Skin epidermis (tissue), 12 donors: ENCODE results near the gene PCNT.

Experiments used
- H3K27ac ChIP-seq, 21 experiments: fragments of 200-600 bp; sonication (generic) in 11 of 21; one replicate each; pipeline ENCODE4 v1.5.0; 2020; ENCODE audit warnings: mild to moderate bottlenecking in 3 of 21, inconsistent platforms in 2 of 21, moderate library complexity in 2 of 21
- H3K4me3 ChIP-seq, 7 experiments: fragments of 200-600 bp; sonication (generic) in 2 of 7; one replicate each; pipeline ENCODE4 v1.5.0; 2020; ENCODE audit warnings: inconsistent platforms in 2 of 7, mild to moderate bottlenecking in 2 of 7, moderate library complexity in 1 of 7

The PCNT gene

GRCh38 chr21:46420241-46421190 lies 96.6 kb downstream of the PCNT start:
- no peak overlapping the region for H3K4me3 ChIP-seq
- H3K27ac ChIP-seq, result no peak overlapping the region

GRCh38 chr21:46421191-46421750 lies 97.3 kb downstream of the PCNT start:
- Histone ChIP-seq H3K27ac (no peak overlapping the region), H3K4me3 (no peak overlapping the region)

- Histone ChIP-seq H3K4me3 (no peak overlapping the region), H3K27ac (no peak overlapping the region)
These were observed 98.0 kb downstream of the PCNT start for GRCh38 chr21:46421756-46422555.

GRCh38 chr21:46422636-46423241 lies 98.8 kb downstream of the PCNT start:
- H3K27ac ChIP-seq, result no peak overlapping the region
- no peak overlapping the region for H3K4me3 ChIP-seq

GRCh38 chr21:46423546-46424038 lies 99.6 kb downstream of the PCNT start:
- Histone ChIP-seq H3K27ac (peak overlapping the region in 4 of 21 experiments; percentile 43 to 73 (median 58)), H3K4me3 (no peak overlapping the region)

GRCh38 chr21:46424039-46424591 lies 100.2 kb downstream of the PCNT start:
- Histone ChIP-seq H3K4me3 (no peak overlapping the region), H3K27ac (peak overlapping the region in 5 of 21 experiments; percentile 43 to 73 (median 48))

GRCh38 chr21:46424621-46425020 lies 100.7 kb downstream of the PCNT start:
- Histone ChIP-seq H3K27ac (peak overlapping the region in 4 of 21 experiments; percentile 48 to 80 (median 68)), H3K4me3 (no peak overlapping the region)

GRCh38 chr21:46425041-46425440 lies 101.1 kb downstream of the PCNT start:
- peak overlapping the region in 6 of 21 experiments; percentile 47 to 80 (median 58) for H3K27ac ChIP-seq
- no peak overlapping the region for H3K4me3 ChIP-seq

GRCh38 chr21:46425571-46425970 lies 101.6 kb downstream of the PCNT start:
- Histone ChIP-seq H3K27ac (peak overlapping the region in 4 of 21 experiments; percentile 48 to 80 (median 68)), H3K4me3 (no peak overlapping the region)

- no peak overlapping the region for H3K4me3 ChIP-seq
- H3K27ac ChIP-seq, result no peak overlapping the region
These were observed 102.5 kb downstream of the PCNT start for GRCh38 chr21:46426313-46427046.

- no peak overlapping the region for H3K27ac ChIP-seq
These were observed 103.6 kb downstream of the PCNT start for GRCh38 chr21:46427516-46427915.

GRCh38 chr21:46428286-46428685 lies 104.3 kb downstream of the PCNT start:
- no peak overlapping the region for H3K27ac ChIP-seq
- no peak overlapping the region for H3K4me3 ChIP-seq

More at GRCh38 chr21:46427516-46427915, 103.6 kb downstream of the PCNT start:
- H3K4me3 ChIP-seq, result no peak overlapping the region

GRCh38 chr21:46428987-46429710 lies 105.2 kb downstream of the PCNT start:
- H3K27ac ChIP-seq, result no peak overlapping the region

GRCh38 chr21:46429754-46430681 lies 106.1 kb downstream of the PCNT start:
- Histone ChIP-seq H3K4me3 (no peak overlapping the region), H3K27ac (no peak overlapping the region)

More at GRCh38 chr21:46428987-46429710, 105.2 kb downstream of the PCNT start:
- no peak overlapping the region for H3K4me3 ChIP-seq

GRCh38 chr21:46431448-46431847 lies 107.5 kb downstream of the PCNT start:
- Histone ChIP-seq H3K27ac (no peak overlapping the region), H3K4me3 (no peak overlapping the region)

GRCh38 chr21:46431884-46432488 lies 108.0 kb downstream of the PCNT start:
- no peak overlapping the region for H3K27ac ChIP-seq

More at GRCh38 chr21:46431884-46432488, 108.0 kb downstream of the PCNT start:
- no peak overlapping the region for H3K4me3 ChIP-seq
